Breast epithelium (tissue), 3 donors: ENCODE data around the gene SMARCE1.

Experiments
- POLR2A ChIP-seq: fragments of 450-650 bp; IDR thresholded peaks from one replicate; pipeline ENCODE4 v1.6.1; 2016; ENCODE audit warnings: antibody characterized with exemption, mild to moderate bottlenecking, moderate library complexity
- POLR2AphosphoS5 ChIP-seq, 3 donors: sonication (generic); formaldehyde crosslinking; IDR thresholded peaks; one replicate each; pipeline ENCODE4 v1.6.1; 2017; ENCODE audit warnings: antibody characterized with exemption in 3 of 3
- TF ChIP-seq, protein P1 (sequence below), 3 donors: fragments of 450-650 bp; IDR thresholded peaks; one replicate each; pipeline ENCODE4 v1.5.1; 2016 to 2017; ENCODE audit warnings: antibody characterized with exemption in 3 of 3, mild to moderate bottlenecking in 3 of 3, moderate library complexity in 3 of 3

DNA sequence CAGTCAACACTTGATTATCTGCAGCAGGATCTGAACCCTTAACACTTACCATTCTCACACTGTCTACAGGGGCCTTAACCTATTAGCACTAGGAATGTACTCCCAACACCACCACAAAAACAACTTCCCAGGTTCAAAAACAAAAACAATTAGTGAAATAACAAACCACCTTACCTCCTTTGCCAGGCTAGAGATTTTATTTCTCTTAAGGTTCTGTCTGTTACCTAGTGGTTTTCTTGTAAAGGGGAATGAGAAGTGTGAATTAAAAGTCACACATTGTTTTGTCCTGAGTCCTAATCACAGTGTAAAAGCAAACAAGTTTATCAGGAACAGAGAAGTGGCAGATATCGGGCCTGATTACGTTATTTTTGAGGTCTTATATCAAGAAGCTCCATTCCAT, 9.7 kb downstream of the SMARCE1 start:
- TF ChIP-seq, protein P1, sequence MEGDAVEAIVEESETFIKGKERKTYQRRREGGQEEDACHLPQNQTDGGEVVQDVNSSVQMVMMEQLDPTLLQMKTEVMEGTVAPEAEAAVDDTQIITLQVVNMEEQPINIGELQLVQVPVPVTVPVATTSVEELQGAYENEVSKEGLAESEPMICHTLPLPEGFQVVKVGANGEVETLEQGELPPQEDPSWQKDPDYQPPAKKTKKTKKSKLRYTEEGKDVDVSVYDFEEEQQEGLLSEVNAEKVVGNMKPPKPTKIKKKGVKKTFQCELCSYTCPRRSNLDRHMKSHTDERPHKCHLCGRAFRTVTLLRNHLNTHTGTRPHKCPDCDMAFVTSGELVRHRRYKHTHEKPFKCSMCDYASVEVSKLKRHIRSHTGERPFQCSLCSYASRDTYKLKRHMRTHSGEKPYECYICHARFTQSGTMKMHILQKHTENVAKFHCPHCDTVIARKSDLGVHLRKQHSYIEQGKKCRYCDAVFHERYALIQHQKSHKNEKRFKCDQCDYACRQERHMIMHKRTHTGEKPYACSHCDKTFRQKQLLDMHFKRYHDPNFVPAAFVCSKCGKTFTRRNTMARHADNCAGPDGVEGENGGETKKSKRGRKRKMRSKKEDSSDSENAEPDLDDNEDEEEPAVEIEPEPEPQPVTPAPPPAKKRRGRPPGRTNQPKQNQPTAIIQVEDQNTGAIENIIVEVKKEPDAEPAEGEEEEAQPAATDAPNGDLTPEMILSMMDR (IDR thresholded peaks at IDR 0.05): no peak
- TF ChIP-seq POLR2AphosphoS5 (IDR thresholded peaks at IDR 0.05) (no peak), POLR2A (no peak)
